ENCODE measurements around the gene TRIM41.
"Not testable (repeated sequence)": the region's sequence is repeated elsewhere in the genome, so short reads cannot be mapped to it uniquely, and the experiment has no call there.

Gene TRIM41

DNA sequence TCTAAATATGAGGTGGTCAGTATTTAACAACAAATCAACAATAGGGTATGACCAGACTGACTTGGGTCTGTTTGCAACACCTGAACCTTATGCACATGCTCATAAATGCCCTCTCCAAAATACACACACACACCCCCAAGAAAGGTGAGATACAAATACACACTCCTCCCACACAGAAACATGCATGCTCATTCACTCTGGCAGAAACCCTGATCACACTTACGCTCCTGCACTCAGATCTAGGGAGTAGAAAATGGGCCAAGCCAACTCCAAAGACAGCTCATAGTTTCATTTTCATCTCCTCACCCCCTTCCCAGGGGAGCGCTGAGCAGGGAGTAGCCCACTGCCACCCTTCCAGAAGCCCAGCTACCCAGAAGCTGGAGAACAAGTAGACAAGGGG lies 29.4 kb upstream of the TRIM41 start:
- no peak for DNase-seq

DNA sequence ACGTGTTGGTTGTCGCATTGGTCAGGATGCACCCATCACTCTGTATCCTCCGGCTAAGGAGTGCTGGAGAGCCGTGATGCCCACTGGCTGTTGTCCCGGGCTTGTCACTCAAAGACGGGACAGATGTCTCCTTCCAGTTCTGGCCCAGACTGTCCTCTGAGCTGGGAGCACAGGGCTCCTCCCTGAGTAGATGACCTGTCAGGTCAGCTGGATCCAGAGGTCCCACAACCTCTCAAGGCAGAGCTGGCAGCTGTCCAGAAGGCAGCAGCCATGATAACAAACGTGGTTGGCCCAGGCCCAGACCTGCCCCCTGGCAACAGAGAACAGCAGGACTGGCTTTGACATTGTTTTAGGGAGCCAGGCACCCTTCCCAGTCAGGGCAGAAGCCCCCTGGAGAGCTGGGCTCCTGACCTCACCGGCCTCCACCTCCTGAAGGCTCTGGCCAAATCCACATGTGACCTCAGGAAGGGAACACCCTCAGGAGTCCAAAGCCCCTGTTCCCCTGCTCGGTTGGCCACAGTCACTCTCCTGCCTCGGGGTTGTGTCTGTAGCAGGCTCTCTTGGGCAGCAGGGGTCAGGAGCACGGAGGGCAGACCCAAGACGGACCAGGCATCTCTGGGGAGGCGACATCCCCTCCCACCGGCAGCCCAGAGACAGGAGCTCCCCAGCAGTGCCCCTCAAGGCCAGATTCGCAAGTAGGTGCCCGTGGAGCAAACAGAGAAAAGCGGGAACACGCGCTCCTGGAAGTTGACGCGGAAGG lies 28.4 kb upstream of the TRIM41 start:
- DNase-seq: no peak

DNA sequence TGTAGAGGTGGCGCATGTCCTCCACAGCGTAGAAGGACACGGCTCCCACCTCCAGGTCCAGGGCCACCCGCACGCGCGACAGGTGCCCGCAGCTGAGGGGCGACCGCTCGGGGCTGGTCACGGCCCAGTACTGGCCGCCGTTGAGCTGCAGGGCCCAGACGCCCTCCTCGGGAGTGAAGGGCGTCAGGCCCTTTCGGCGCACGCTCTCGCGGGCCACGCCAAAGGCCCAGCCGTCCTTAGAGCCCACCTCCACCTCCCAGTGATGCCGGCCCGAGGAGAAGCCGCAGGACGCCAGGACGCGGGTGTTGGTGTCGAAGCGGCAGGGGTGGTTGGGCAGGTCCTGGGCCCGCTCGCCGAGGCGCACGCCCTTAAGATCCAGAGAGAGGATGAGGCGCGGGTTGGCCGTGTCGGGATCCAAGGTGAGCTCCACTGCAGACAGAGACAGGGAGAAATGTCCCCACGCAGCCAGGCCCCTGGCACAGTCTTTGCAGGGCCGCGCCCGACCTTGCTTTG lies 27.8 kb upstream of the TRIM41 start:
- no peak for DNase-seq

GRCh38 chr5:181197326-181197951 lies 25.6 kb upstream of the TRIM41 start:
- DNase-seq: no peak

GRCh38 chr5:181198106-181198685 lies 24.9 kb upstream of the TRIM41 start:
- DNase-seq: no peak

DNA sequence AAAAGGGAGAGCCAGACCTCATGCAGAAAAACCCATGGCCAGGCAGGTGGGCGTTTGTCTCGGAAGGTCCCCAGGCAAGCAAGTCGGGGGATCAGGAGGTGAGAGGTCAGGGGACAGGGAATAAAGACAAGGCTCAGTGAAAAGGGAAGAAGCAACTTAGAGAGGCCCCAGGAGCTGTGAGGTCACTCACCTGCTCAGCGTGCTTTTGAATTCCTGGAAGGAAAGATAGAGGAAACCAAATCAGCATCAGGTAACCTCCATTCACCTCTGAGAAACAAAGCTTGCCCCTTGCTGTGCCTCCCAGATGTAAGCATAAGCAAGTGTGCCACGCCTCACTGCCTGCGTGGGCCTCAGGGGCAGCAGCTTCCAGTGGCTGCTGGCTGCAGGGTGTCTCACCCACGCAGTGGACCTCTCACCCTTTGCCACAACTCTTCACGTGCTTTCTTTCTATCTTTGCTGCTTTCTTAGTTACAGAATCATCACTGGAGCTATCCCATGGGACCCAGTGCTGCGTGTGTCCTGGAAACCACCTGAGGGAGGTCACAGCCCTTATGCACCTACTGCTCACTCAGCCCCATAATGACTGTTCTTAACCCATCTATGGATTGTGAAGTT lies 24.1 kb upstream of the TRIM41 start:
- no peak for DNase-seq

- DNase-seq: no peak
These were observed 23.0 kb upstream of the TRIM41 start for GRCh38 chr5:181199881-181200638.

DNA sequence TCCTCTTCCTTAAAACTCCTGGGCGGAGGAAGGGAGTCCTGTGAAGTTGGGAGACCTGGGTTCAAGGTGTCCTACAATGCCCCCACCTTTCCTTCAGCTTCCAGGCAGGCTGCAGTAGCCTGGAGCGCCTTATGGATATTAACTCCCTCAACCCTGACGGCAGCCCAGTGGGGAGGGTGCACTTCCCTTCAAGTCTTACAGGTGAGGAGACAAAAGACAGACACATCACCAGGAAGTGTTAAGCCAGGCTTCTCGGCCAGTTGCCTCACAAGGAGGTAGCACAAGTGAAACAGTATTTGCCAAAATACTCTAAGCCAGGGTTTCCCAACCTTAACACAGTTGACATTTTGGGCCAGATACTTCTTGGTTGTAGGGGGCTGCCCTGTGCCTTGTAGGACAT lies 22.3 kb upstream of the TRIM41 start:
- DNase-seq: no peak

DNA sequence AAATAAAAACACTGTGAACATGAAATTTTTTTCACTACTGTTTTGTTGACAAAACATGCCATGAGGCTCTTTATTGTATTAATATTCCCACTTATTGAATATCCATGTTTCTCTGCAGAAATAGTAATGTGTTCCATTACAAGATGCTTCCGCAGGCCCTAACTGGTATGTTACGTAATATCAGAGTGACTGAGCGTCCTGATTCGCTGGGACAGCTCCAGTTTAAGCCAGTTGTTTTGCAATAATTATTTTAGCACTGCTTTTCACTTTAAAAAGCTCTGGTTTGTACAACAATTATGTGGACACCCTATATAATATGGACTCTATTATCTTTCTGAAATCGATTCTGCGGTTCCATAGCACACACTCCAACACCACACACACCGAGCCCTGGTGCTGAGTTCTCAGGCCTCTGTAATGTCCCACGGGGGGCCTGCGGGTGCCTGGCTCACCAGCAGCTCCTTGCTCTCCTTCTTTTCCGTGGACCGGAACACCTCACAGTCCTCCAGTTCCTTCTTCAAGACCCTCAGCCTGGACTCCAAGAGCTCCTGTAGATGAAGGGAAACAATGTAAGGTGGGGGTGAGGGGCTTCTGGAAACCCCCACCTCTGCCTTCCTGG lies 19.9 kb upstream of the TRIM41 start:
- DNase-seq: no peak

DNA sequence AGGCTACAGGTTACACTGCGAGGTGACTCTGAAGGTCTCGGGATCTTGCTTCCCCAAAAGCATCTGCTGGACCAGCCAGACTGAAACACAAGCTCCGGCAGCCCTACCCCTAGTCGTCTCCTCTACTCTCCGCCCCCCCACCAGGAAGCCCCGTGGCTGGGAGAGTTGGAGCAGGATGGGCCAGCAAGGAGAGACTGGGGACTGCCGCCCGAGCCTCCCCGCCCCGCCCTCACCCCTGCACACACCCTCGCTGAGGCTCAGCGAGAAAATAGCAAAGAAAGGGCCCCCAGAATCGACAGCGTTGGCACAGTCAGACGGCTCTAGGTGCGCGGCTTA lies 19.3 kb upstream of the TRIM41 start:
- no peak for DNase-seq

DNA sequence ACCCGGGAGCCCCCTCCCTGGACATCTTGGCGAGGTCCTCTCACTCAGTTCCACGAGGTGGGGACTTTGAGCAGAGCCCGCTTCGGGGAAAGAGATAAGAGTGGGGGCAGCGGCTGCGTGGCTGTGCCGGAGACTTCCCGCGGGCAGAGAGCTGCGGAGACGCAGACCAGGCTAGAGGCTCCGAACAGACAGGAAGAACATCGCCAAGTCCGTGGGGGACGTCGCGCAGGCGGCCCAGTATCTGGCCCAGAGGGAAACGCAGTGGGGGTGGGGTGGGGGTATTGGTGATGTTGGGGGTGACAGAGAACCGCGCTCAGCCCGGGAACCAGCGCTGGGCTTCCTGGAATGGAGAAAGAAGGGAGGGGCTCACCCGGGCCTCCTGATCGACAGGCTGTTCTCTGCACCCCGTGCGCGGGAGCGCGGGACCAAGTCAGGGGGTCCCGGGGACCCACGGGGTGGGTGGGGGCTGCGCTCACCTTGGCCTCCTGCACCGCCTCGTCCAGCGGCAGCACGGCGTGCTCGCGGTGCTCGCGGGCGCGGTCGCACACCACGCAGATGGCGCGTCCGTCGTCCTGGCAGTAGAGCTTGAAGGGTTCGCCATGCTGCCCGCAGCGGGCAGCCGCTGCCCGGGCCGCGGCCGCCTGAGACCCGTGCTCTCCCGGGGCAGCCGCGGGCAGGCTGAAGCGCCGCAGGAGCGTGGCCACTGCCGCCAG lies 18.8 kb upstream of the TRIM41 start:
- DNase-seq: no peak

GRCh38 chr5:181204826-181205760 lies 18.0 kb upstream of the TRIM41 start, which contains the start of gene TRIM7:
TRIM7 (minus strand) TSS chr5:181205196; CDS start chr5:181205110, 86 bp downstream.
- no peak for DNase-seq

DNA sequence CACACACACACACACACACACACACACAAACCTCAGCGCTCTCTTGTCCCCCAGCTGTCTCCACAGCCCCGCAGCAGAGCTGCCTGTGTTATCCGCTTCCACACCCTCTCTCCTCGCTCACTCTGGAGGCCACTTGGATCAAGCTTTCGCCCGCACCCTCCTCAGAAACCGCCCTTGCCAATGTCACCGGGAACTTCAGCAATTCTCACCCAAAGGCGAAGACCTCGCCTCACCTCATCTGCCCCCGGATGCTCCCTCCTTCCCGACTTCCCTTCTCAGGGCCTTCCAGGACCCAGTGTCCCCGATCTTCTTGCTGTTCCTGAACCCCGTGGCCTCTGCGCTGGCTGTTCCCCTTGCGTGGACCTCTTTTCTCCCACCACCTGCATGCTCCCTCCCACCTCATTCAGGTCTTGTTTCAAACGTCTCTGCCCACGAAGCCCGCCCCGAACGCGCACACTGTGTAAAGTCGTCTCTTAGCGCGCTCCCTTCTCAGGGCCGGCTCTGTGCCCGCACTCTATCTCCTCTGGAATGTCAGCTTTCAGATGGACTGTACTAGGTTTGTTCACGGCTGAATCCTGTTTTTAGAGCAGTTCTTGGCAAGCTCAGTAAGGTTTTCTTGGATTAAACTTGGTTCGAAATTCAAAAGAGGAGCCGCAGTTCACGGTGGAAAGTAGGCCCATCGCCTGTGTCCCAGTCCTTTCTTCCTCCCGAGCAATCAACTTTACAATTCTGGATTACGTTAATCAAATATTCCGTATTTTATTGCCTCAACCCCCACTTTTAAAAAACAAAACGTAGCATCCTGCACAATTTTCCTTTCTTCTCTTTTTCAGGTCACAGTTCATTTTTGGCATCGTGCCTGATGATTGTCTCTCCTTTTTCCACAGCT lies 17.1 kb upstream of the TRIM41 start:
- no peak for DNase-seq

DNA sequence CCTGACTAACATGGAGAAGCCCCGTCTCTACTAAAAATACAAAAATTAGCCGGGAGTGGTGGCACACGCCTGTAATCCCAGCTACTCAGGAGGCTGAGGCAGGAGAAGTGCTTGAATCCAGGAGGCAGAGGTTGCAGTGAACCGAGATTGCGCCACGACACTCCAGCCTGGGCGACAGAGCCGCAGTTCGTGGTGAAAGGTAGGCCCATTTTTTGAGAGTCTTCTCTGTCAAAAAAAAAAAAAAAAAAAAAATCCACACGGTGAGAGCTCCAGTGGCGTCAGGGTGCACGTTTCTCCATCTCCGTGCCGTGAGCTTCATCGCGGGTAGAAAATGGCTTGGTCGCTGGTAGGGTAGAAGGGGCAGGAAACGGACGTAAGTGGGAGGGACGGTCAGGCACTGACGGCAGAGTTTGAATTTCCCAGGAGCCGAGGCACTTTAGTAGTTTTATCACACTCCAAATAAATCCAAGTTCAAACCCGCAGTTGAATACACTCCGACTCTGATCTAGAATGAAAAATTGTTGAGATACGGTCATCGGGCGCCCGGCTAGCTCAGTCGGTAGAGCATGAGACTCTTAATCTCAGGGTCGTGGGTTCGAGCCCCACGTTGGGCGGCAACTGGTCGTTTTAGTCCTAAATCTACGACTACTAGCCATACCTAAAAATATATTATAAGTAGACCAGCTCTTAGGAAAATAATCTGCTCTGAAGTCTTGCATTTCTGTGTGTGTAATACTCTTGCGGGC lies 15.7 kb upstream of the TRIM41 start:
- no peak for DNase-seq

DNA sequence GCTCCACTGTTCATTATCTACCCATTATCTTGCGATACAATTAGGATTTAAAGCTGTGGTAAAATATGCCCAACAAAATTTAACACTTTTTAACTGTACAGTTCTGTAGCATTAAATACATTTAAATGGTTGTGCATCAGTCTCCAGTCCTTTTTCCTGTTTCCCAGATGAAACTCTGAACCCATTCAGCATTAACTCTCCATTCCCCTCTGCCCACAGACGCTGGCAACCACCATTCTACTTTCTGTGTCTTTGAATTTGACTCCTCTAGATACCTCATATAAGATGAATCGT lies 15.2 kb upstream of the TRIM41 start:
- DNase-seq: no peak

- not testable (repeated sequence) for DNase-seq
These were observed 14.1 kb upstream of the TRIM41 start for GRCh38 chr5:181209006-181209405.

DNA sequence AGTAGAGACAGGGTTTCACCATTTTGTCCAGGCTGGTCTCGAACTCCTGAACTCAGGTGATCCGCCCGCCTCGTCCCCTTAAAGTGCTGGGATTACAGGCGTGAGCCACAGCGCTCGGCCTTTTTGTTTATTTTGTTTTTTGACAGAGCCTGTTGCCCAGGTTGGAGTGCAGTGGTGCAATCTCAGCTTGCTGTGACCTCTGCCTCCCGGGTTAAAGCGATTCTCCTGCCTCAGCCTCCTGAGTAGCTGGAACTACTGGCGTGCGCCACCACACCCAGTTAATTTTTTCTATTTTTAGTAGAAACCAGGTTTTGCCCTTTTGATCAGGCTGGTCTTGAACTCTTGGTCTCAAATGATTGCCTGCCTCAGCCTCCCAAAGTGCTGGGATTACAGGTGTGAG lies 12.9 kb upstream of the TRIM41 start:
- DNase-seq: not testable (repeated sequence)

- not testable (repeated sequence) for DNase-seq
These were observed 12.4 kb upstream of the TRIM41 start for GRCh38 chr5:181210698-181211097.

DNA sequence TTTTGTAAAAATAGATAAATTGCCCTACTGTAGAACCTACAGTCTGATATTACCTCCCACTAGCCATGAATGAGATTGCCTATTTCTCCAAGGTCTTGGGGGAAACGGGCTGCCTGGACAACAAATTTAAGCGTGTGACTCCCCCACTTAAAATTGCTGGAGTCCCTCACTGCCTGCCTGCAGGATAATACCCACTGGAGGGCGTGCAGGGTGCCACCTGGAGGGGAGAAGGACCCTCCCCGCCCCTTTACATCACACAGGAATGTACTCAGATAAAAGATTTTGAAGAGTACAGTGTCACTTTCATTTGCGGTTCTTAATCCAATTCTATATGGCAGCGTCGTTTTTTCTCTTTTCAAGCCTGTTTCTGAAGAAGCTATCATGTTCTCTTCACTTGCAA lies 11.9 kb upstream of the TRIM41 start:
- no peak for DNase-seq
